MCF 10A (cell line): ENCODE results near the gene SPATA31C2. TPM values are rescaled to one million over a fixed set of nuclear protein-coding genes. Genes with fewer than 3 reads are reported as not detected.
"Not testable (repeated sequence)": the region's sequence is repeated elsewhere in the genome, so short reads cannot be mapped to it uniquely, and the experiment has no call there.

ENCODE experiments used
- BruUV-seq: library from RNA; stranded (reverse); fragments of 400-500 nt; replicated peaks from 2 replicates; lab custom pipeline; 2021; lab: Mats Ljungman, UMichigan
- CTCF ChIA-PET: fragments of 300-600 bp; sonication (Branson Sonifier 250); formaldehyde crosslinking; extraction: SDS; loops from one replicate; lab custom pipeline; 2021; ENCODE audit warnings: antibody characterized with exemption, inconsistent platforms; lab: Yijun Ruan, JAX
- POLR2A ChIA-PET: fragments of 300-600, 350-650 bp; sonication (Branson Sonifier 250); formaldehyde crosslinking; extraction: SDS; loops from one replicate; lab custom pipeline; 2020; ENCODE audit warnings: antibody characterized with exemption, inconsistent platforms; lab: Yijun Ruan, JAX
- DNase-seq: peaks from one replicate; pipeline ENCODE4 v3.0.0-alpha.2; 2018; ENCODE audit not compliant: unreplicated experiment
- H3K27ac Mint-ChIP-seq: one replicate; pipeline ENCODE4 v1.8.0; 2022; ENCODE audit warnings: mild to moderate bottlenecking, low read depth, mixed read lengths; ENCODE audit not compliant: unreplicated experiment
- H3K27me3 Mint-ChIP-seq: one replicate; pipeline ENCODE4 v1.8.0; 2022; ENCODE audit warnings: mixed read lengths; ENCODE audit not compliant: insufficient read depth, unreplicated experiment
- H3K36me3 Mint-ChIP-seq: one replicate; pipeline ENCODE4 v1.8.0; 2022; ENCODE audit warnings: mild to moderate bottlenecking, moderate library complexity, mixed read lengths; ENCODE audit not compliant: insufficient read depth, unreplicated experiment
- H3K4me1 Mint-ChIP-seq: one replicate; pipeline ENCODE4 v1.8.0; 2022; ENCODE audit warnings: mixed read lengths; ENCODE audit not compliant: insufficient read depth, unreplicated experiment
- H3K4me3 Mint-ChIP-seq: one replicate; pipeline ENCODE4 v1.8.0; 2022; ENCODE audit warnings: mild to moderate bottlenecking, moderate library complexity, mixed read lengths; ENCODE audit not compliant: unreplicated experiment
- H3K9me3 Mint-ChIP-seq: one replicate; pipeline ENCODE4 v1.8.0; 2022; ENCODE audit warnings: mixed read lengths; ENCODE audit not compliant: unreplicated experiment
- CTCF ChIP-seq: fragments of 200-600 bp; IDR thresholded peaks from one replicate; pipeline ENCODE4 v1.8.0; 2022; ENCODE audit warnings: antibody characterized with exemption, mild to moderate bottlenecking; ENCODE audit not compliant: unreplicated experiment
- intact Hi-C: fragments of 100-400 bp; cut with micrococcal nuclease; formaldehyde crosslinking; loops from 2 replicates; pipeline ENCODE4 v1.14.1; 2022
- total RNA-seq: library from RNA; stranded (reverse); gene quantifications from 2 replicates; pipeline ENCODE4 v1.2.3, GENCODE V29; 2022

The SPATA31C2 gene
- total RNA-seq, 1 experiment from 2014 or later: not detected

GRCh38 chr9:88118121-88118520 is 20.2 kb downstream of the SPATA31C2 start:
- DNase-seq, H3K4me1 Mint-ChIP-seq, H3K27ac Mint-ChIP-seq: not testable (repeated sequence)

DNA sequence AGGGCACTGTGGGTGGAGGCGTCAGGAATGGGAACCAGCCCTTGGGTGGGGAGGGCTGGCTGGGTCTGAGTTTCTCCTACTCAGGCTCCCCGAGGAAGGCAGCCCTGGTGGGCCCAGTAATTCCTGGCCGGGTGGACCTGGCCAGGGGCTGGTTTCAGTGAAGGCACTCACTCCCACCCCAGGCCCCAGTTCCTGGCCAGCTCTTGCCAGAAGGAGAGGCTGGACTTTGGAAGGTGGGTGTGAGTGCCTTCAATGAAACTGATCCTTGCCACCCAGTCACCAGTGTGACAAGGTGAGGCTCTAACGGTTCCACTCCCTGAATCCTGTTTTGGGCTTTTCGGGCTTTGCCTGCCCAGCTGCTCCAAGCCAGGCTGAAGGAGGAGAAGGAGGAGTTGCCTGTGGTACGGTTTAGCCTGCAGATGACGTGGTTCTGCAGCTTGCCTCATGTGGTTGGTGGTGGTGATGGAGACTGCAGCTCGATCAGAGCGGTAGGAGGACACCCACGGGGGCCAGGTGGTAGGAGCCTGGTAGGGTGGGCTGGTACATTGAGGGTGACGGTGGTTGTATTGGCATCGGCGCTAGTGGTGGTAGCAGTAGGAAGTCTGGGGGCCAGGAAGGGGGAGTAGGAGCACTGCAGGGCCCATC is 23.2 kb downstream of the SPATA31C2 start:
- H3K27me3 Mint-ChIP-seq, CTCF ChIA-PET, intact Hi-C loops, H3K36me3 Mint-ChIP-seq, H3K4me1 Mint-ChIP-seq, POLR2A ChIA-PET, H3K4me3 Mint-ChIP-seq, H3K27ac Mint-ChIP-seq, H3K9me3 Mint-ChIP-seq, BruUV-seq, DNase-seq: not testable (repeated sequence)

More at GRCh38 chr9:88118121-88118520, 20.2 kb downstream of the SPATA31C2 start:
- BruUV-seq, H3K4me3 Mint-ChIP-seq, H3K27me3 Mint-ChIP-seq, intact Hi-C loops, H3K9me3 Mint-ChIP-seq, POLR2A ChIA-PET, H3K36me3 Mint-ChIP-seq, CTCF ChIA-PET: not testable (repeated sequence)

DNA sequence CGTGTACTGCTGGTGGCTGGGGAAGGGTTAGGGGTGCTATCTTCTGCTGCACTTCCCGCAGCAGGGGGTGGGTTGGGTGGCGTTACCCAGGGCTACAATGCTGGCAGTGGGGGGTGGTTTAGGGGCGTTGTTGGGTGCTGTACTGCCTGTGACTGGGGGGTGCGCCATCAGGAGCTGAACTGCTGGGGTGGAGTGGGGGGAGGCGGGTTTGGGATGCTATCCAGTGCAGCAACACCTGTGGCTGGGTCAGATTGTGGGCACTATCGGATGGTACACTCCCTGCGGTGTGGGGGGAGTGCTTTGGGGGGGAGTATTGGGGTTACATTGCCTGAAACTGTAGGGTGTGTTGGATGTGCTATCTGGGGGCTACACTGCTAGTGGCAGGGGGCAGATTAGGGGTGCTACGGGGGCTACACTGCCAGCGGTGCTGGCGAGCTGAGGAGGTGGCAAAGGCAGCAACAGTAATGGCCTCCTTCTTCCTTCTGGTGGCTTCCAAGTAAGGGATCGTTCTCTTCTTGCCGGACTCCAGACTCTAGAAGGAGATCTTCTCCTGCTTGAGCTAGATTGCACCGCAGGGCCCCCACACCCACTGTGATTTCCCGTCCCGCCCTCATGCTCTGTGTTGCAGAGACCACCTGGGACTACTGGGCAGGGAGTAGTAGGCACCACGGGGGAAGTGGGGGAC is 23.9 kb downstream of the SPATA31C2 start:
- H3K9me3 Mint-ChIP-seq, H3K4me3 Mint-ChIP-seq, DNase-seq, H3K27ac Mint-ChIP-seq, POLR2A ChIA-PET, H3K36me3 Mint-ChIP-seq, CTCF ChIA-PET, BruUV-seq, intact Hi-C loops, H3K4me1 Mint-ChIP-seq, H3K27me3 Mint-ChIP-seq: not testable (repeated sequence)

DNA sequence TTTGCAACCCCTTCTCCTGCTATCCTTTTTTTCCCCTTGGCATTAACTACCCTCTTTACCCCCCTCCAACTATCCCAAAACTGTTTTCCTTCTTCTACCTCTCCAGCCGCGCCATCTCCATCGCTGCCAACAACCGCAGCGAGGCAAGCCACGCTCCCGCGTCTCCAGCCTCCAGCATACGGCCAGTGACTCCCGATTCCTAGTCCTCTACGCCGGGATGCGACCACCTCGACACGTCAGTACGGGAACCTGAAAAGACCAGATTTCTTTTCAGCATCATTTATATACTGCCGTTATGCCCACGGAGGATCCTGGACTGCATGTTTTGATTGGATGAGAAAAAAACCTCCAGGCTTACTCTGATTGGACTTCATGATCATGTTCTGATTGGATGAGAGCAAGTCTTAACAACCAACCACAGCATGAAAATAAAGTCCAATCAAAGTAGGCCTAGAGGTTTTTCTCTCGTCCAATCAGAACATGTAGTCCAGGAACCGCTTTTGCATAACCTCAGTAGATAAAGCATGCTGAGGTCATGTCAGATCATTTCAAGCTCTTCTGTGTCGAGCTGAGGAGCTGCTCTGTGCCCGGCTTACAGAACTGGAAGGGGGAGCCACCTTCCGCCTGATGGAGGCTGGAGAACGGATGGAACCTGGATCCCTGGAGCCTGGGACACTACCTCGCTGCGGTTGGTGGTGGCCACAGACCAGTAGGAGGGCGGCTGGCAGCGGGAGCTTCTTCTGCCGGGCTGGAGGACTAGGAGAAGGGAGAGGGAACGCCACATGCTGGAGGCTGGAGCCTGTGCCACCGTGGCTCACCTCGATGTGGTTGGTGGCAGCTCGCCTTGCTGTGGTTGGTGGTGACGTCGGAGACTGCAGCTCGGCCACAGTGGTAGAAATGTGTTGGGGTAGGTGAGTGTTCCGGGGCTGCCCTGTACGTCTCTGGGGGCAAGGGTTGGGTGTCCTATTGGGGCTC is 24.8 kb downstream of the SPATA31C2 start:
- H3K36me3 Mint-ChIP-seq, DNase-seq, H3K27me3 Mint-ChIP-seq, H3K27ac Mint-ChIP-seq, H3K9me3 Mint-ChIP-seq, POLR2A ChIA-PET, intact Hi-C loops, H3K4me1 Mint-ChIP-seq, H3K4me3 Mint-ChIP-seq, CTCF ChIA-PET, BruUV-seq: not testable (repeated sequence)

DNA sequence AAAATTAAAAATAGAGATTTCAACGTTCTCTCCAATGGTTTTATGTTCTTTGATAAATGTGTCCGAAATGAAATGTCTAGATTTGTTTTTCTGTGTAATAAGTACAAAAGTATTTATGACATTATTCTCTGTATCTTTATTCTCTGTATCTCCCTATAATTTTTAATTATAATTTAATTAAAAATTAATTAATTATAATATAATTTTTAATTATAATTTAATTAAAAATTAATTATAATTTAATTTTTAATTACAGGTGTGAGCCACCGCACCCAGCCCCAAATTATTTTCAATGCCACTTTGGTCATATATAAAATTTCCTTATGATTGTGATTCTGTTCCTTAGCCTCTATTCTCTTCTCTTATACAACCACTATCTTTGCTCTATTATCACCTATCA is 28.2 kb downstream of the SPATA31C2 start:
- TF ChIP-seq CTCF: no peak
- DNase-seq: no peak
- CTCF ChIA-PET: no interaction called here
- no peaks in the 10 kb centered on the region for H3K4me1 Mint-ChIP-seq
- no TSS peak for BruUV-seq
- H3K4me3 Mint-ChIP-seq: no peak overlapping the region
- H3K27me3 Mint-ChIP-seq: peaks cover 10% of the 10 kb centered on the region
- H3K9me3 Mint-ChIP-seq: no peaks in the 10 kb centered on the region
- no peak overlapping the region for H3K27ac Mint-ChIP-seq
- H3K36me3 Mint-ChIP-seq: no peaks in the 10 kb centered on the region
- POLR2A ChIA-PET: no interaction called here
- intact Hi-C loops: no loop called here
